ENCODE data around the gene PAK3. TPM values are rescaled to one million over a fixed set of nuclear protein-coding genes. Genes with fewer than 3 reads are reported as not detected.

PAK3 gene
- total and polyA plus RNA-seq, 2 experiments from 2014 or later, result 2.4 to 2.9 TPM

DNA sequence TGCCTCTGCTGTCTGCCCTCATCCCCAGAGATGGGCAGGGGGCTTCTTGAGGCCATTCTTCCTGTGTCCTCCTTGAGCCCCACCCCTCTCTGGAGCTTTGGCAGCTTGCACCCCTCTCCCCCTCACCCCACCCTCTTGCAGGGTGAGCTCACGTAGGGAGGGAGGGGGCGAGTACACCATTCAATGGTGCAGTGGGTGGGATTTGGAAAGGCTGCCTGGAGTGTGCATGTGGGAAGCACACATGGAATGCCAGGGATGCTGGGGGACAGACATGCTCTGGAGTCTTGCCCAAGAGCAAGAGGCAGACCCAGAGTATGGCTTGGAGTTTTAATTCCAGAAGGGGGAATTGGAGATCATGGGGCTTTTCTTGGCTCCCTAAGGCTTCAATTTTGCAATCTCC is 5.6 kb downstream of the PAK3 start:
- no peak overlapping the region for H2AFZ ChIP-seq
- no peak overlapping the region for H3K4me2 ChIP-seq
- H4K20me1 ChIP-seq (ENCODE audit: insufficient read depth, poor library complexity, severe bottlenecking), result no peaks in the 10 kb centered on the region
- H3K4me3 ChIP-seq, result no peak overlapping the region
- H3K9me3 ChIP-seq (ENCODE audit: low read depth), result no peaks in the 10 kb centered on the region
- peaks cover 11% of the 10 kb centered on the region for H3K27me3 ChIP-seq
- DNase-seq (ENCODE audit: low spot score), result no peak
- no peaks in the 10 kb centered on the region for H3K36me3 ChIP-seq (replicated peaks; ENCODE audit: insufficient read depth, low read depth)
- no peaks in the 10 kb centered on the region for H3K79me2 ChIP-seq
- 86% methylated on average over 2 of the region's 2 CpGs for WGBS (ENCODE audit: low lambda C conversion rate, missing lambda C conversion rate)
- no peaks in the 10 kb centered on the region for H3K4me1 ChIP-seq (ENCODE audit: insufficient read depth)
- no peak for TF ChIP-seq EZH2 (IDR thresholded peaks at IDR 0.05; ENCODE audit: borderline replicate concordance)
- no peak for TF ChIP-seq CTCF (IDR thresholded peaks at IDR 0.05; ENCODE audit: poor library complexity)
- TF ChIP-seq EZH2phosphoT487 (IDR thresholded peaks at IDR 0.05; ENCODE audit: low read depth, severe bottlenecking, unreplicated experiment), result no peak
- no peak overlapping the region for H3K27ac ChIP-seq
- H3K9me2 ChIP-seq (replicated peaks; ENCODE audit: insufficient read depth), result no peaks in the 10 kb centered on the region

GRCh38 chrX:111102636-111103035 is 6.6 kb downstream of the PAK3 start:
- Histone ChIP-seq H4K20me1 (ENCODE audit: insufficient read depth, poor library complexity, severe bottlenecking) (no peaks in the 10 kb centered on the region), H3K4me2 (no peak overlapping the region), H3K4me3 (no peak overlapping the region), H3K9me2 (replicated peaks; ENCODE audit: insufficient read depth) (no peaks in the 10 kb centered on the region), H3K79me2 (no peaks in the 10 kb centered on the region), H3K4me1 (ENCODE audit: insufficient read depth) (no peaks in the 10 kb centered on the region), H2AFZ (no peak overlapping the region), H3K9me3 (ENCODE audit: low read depth) (no peaks in the 10 kb centered on the region), H3K36me3 (replicated peaks; ENCODE audit: insufficient read depth, low read depth) (no peaks in the 10 kb centered on the region), H3K27ac (no peak overlapping the region), H3K27me3 (peaks cover 9% of the 10 kb centered on the region)
- no peak for TF ChIP-seq EZH2 (IDR thresholded peaks at IDR 0.05; ENCODE audit: borderline replicate concordance)
- no peak for TF ChIP-seq EZH2phosphoT487 (IDR thresholded peaks at IDR 0.05; ENCODE audit: low read depth, severe bottlenecking, unreplicated experiment)
- TF ChIP-seq CTCF (IDR thresholded peaks at IDR 0.05; ENCODE audit: poor library complexity), result no peak
- WGBS (ENCODE audit: low lambda C conversion rate, missing lambda C conversion rate), result 83% methylated on average over 1 of the region's 1 CpG
- DNase-seq (ENCODE audit: low spot score), result no peak

- Histone ChIP-seq H3K79me2 (no peaks in the 10 kb centered on the region), H3K9me3 (ENCODE audit: low read depth) (no peaks in the 10 kb centered on the region), H3K4me3 (no peak overlapping the region), H3K27me3 (peaks cover 4% of the 10 kb centered on the region), H3K9me2 (replicated peaks; ENCODE audit: insufficient read depth) (no peaks in the 10 kb centered on the region), H3K4me2 (no peak overlapping the region), H3K4me1 (ENCODE audit: insufficient read depth) (no peaks in the 10 kb centered on the region), H4K20me1 (ENCODE audit: insufficient read depth, poor library complexity, severe bottlenecking) (no peaks in the 10 kb centered on the region), H2AFZ (no peak overlapping the region), H3K27ac (no peak overlapping the region), H3K36me3 (replicated peaks; ENCODE audit: insufficient read depth, low read depth) (no peaks in the 10 kb centered on the region)
- DNase-seq (ENCODE audit: low spot score), result no peak
- TF ChIP-seq CTCF (IDR thresholded peaks at IDR 0.05; ENCODE audit: poor library complexity) (no peak), EZH2 (IDR thresholded peaks at IDR 0.05; ENCODE audit: borderline replicate concordance) (no peak), EZH2phosphoT487 (IDR thresholded peaks at IDR 0.05; ENCODE audit: low read depth, severe bottlenecking, unreplicated experiment) (no peak)
- WGBS (ENCODE audit: low lambda C conversion rate, missing lambda C conversion rate), result 89% methylated on average over 6 of the region's 6 CpGs
Measured at GRCh38 chrX:111103246-111103645, 7.3 kb downstream of the PAK3 start.
